Hepatocyte (in vitro differentiated cells): ENCODE measurements around the gene PRODH. TPM values are rescaled to one million over a fixed set of nuclear protein-coding genes. Genes with fewer than 3 reads are reported as not detected.
"Not testable (repeated sequence)": the region's sequence is repeated elsewhere in the genome, so short reads cannot be mapped to it uniquely, and the experiment has no call there.

Experiments
- DNase-seq: peaks from one replicate; pipeline ENCODE4 v3.0.0-alpha.2; 2016; ENCODE audit warnings: low spot score
- H2AFZ ChIP-seq: fragments of 200-600 bp; sonication (generic); 2 replicates; pipeline ENCODE4 v1.6.0; 2016; ENCODE audit warnings: antibody characterized with exemption, mild to moderate bottlenecking
- H3K27ac ChIP-seq: fragments of 200-600 bp; sonication (generic); 2 replicates; pipeline ENCODE4 v1.5.1; 2016; ENCODE audit warnings: mild to moderate bottlenecking
- H3K27me3 ChIP-seq: fragments of 200-600 bp; sonication (generic); 2 replicates; pipeline ENCODE4 v1.6.1; 2016
- H3K36me3 ChIP-seq: fragments of 200-600 bp; sonication (generic); replicated peaks from 2 replicates; pipeline ENCODE4 v1.5.1; 2016; ENCODE audit warnings: low read depth; ENCODE audit not compliant: insufficient read depth
- H3K4me1 ChIP-seq: fragments of 200-600 bp; sonication (generic); 2 replicates; pipeline ENCODE4 v1.5.1; 2016; ENCODE audit warnings: mild to moderate bottlenecking, moderate library complexity; ENCODE audit not compliant: insufficient read depth
- H3K4me2 ChIP-seq: fragments of 200-600 bp; sonication (generic); 2 replicates; pipeline ENCODE4 v1.6.0; 2016
- H3K4me3 ChIP-seq: fragments of 200-600 bp; sonication (generic); 2 replicates; pipeline ENCODE4 v1.5.1; 2016; ENCODE audit warnings: mild to moderate bottlenecking
- H3K79me2 ChIP-seq: fragments of 200-600 bp; sonication (generic); 2 replicates; pipeline ENCODE4 v1.6.0; 2017; ENCODE audit warnings: mild to moderate bottlenecking
- H3K9me2 ChIP-seq: fragments of 200-600 bp; sonication (generic); replicated peaks from 2 replicates; pipeline ENCODE4 v1.6.0; 2017; ENCODE audit warnings: mild to moderate bottlenecking; ENCODE audit not compliant: insufficient read depth
- H3K9me3 ChIP-seq: fragments of 200-600 bp; sonication (generic); 2 replicates; pipeline ENCODE4 v1.5.1; 2016; ENCODE audit warnings: low read depth, mild to moderate bottlenecking
- H4K20me1 ChIP-seq: fragments of 200-600 bp; sonication (generic); 2 replicates; pipeline ENCODE4 v1.6.0; 2016; ENCODE audit warnings: mild to moderate bottlenecking; ENCODE audit not compliant: insufficient read depth, poor library complexity, severe bottlenecking
- EZH2 ChIP-seq: fragments of 200-600 bp; sonication (generic); IDR thresholded peaks from 2 replicates; pipeline ENCODE4 v1.6.1; 2016; ENCODE audit warnings: antibody characterized with exemption, mild to moderate bottlenecking, borderline replicate concordance
- EZH2phosphoT487 ChIP-seq: fragments of 200-600 bp; sonication (generic); IDR thresholded peaks from one replicate; pipeline ENCODE4 v1.6.1; 2018; ENCODE audit warnings: antibody characterized with exemption, mild to moderate bottlenecking, low read depth, moderate library complexity; ENCODE audit not compliant: unreplicated experiment, severe bottlenecking
- WGBS: methylation state at CpG from one replicate; pipeline ENCODE4 v1.1.6; 2016; ENCODE audit warnings: low lambda C conversion rate; ENCODE audit errors: missing lambda C conversion rate; 5-methylcytosine and 5-hydroxymethylcytosine counted together
- polyA plus RNA-seq: library from polyadenylated mRNA; unstranded; fragments of >200 nt; fragmentation: Nextera tagmentation; extraction: Ambion mirVana; gene quantifications from 2 replicates; pipeline ENCODE4 v1.2.1, GENCODE V29; 2016
- total RNA-seq: library from RNA; depleted of rRNA; stranded (reverse); fragments of >200 nt; gene quantifications from 2 replicates; pipeline ENCODE4 v1.2.3, GENCODE V29; 2014
- TF ChIP-seq, protein P1 (sequence below): fragments of 200-600 bp; sonication (generic); IDR thresholded peaks from 2 replicates; pipeline ENCODE4 v1.5.1; 2016; ENCODE audit warnings: antibody characterized with exemption, mild to moderate bottlenecking; ENCODE audit not compliant: poor library complexity

PRODH gene
- total and polyA plus RNA-seq, 2 experiments from 2014 or later, result 27.2 to 27.9 TPM

DNA sequence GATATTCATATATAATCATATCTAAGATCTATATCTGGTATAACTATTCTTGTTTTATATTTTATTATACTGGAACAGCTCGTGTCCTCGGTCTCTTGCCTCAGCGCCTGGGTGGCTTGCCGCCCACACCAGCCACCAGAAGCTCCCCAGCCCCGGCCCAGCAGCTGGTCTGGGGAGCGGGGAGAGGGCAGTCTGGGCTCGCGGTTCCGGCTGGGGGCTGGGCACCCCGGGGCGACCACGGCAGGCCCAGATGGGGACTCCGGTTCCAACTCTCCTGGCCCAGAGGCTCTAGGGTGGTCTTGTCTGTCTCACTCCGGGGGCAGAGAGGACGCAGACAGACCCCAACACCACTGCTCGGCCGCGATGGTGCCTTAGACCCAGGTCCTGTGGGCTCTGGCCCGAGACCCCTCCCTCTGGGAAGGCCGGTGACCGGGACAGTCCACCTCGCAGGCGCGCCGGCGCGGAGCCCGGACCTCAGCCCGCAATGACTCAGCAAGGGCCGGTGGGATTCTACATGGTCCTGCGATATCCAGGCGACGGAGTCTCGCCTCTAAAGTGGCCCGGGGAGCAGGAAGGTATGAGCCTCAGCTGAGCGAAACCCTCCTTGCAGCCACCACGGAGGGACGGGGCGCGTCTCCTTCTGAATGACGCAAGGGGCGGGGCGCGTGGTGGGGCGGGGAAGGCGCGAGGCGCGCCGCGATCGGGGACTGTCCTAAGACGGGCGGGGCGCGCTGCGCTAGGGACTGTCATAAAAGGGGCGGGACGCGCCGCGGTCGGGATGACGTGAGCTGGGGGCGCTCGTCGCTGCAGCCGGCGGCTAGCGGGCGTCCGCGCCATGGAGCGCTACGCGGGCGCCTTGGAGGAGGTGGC lies 30.3 kb downstream of the PRODH start, which contains the start of gene DGCR6:
Gene DGCR6, plus strand, starts transcription at position 781 of the 870 bp plus-strand sequence. Its CDS starts 55 bp downstream, at position 836.
- H3K27ac ChIP-seq, result no peak within 1 kb of the TSS
- TF ChIP-seq EZH2phosphoT487 (no peak), EZH2 (no peak)
- TF ChIP-seq, protein P1, sequence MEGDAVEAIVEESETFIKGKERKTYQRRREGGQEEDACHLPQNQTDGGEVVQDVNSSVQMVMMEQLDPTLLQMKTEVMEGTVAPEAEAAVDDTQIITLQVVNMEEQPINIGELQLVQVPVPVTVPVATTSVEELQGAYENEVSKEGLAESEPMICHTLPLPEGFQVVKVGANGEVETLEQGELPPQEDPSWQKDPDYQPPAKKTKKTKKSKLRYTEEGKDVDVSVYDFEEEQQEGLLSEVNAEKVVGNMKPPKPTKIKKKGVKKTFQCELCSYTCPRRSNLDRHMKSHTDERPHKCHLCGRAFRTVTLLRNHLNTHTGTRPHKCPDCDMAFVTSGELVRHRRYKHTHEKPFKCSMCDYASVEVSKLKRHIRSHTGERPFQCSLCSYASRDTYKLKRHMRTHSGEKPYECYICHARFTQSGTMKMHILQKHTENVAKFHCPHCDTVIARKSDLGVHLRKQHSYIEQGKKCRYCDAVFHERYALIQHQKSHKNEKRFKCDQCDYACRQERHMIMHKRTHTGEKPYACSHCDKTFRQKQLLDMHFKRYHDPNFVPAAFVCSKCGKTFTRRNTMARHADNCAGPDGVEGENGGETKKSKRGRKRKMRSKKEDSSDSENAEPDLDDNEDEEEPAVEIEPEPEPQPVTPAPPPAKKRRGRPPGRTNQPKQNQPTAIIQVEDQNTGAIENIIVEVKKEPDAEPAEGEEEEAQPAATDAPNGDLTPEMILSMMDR, result no peak
- no peaks in the 10 kb centered on the region for H3K36me3 ChIP-seq
- H3K4me3 ChIP-seq, result no peak within 1 kb of the TSS
- no peaks in the 10 kb centered on the region for H3K4me1 ChIP-seq
- H3K27me3 ChIP-seq, result no peaks in the 10 kb centered on the region
- no peaks in the 10 kb centered on the region for H3K9me3 ChIP-seq
- H3K9me2 ChIP-seq, result no peaks in the 10 kb centered on the region
- no peaks in the 10 kb centered on the region for H3K79me2 ChIP-seq
- peak within 1 kb of the TSS; percentile 53 for H3K4me2 ChIP-seq
- 28% methylated on average over 10 of the region's 77 CpGs for WGBS
- H2AFZ ChIP-seq, result no peak within 1 kb of the TSS
- DNase-seq, result no peak
- H4K20me1 ChIP-seq, result no peaks in the 10 kb centered on the region

DNA sequence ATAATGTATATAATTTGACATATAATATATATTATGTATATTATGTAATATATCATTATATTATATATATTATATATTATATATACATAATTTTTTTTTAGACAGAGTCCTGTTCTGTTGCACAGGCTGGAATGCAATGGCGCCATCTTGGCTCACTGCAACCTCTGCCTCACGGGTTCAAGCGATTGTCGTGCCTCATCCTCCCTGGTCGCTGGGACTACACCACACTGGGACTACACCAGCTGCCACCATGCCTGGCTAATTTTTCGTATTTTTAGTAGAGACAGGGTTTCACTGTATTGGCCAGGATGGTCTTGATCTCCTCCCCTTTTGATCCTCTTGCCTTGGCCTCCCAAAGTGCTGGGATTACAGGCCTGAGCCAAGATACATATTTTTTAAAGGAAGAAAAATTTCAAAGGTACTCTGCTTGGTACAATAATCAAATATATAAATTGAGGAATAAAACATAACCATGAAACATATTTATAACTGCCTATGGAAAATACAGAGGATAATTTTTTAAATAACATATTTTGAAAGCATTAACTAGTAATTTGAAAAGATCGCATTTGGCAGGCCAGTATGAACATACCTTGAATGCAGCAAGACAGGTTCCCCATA lies 39.9 kb downstream of the PRODH start:
- H3K9me2 ChIP-seq, H3K4me1 ChIP-seq, H3K9me3 ChIP-seq, H3K27ac ChIP-seq, DNase-seq, H3K4me3 ChIP-seq, H3K79me2 ChIP-seq, H3K4me2 ChIP-seq, H3K27me3 ChIP-seq, H4K20me1 ChIP-seq, H2AFZ ChIP-seq, H3K36me3 ChIP-seq: not testable (repeated sequence)
- WGBS, result 77% methylated on average over 5 of the region's 7 CpGs

DNA sequence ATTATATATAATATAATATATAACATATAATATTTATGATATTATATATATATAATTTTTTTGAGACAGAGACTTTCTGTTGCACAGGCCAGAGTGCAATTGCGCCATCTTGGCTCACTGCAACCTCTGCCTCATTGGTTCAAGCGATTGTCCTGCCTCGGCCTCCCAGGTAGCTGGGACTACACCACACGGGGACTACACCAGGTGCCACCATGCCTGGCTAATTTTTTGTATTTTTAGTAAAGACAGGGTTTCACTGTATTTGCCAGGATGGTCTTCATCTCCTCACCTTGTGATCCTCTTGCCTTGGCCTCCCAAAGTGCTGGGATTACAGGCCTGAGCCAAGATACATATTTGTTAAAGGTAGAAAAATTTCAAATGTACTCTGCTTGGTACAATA lies 42.3 kb downstream of the PRODH start:
- H3K4me1 ChIP-seq, H3K9me3 ChIP-seq, H3K36me3 ChIP-seq, H2AFZ ChIP-seq, H3K79me2 ChIP-seq, DNase-seq, H3K4me2 ChIP-seq, H3K9me2 ChIP-seq, H4K20me1 ChIP-seq, H3K4me3 ChIP-seq, H3K27me3 ChIP-seq, H3K27ac ChIP-seq: not testable (repeated sequence)
- no CpG with 5 or more reads among the region's 4 CpGs for WGBS

DNA sequence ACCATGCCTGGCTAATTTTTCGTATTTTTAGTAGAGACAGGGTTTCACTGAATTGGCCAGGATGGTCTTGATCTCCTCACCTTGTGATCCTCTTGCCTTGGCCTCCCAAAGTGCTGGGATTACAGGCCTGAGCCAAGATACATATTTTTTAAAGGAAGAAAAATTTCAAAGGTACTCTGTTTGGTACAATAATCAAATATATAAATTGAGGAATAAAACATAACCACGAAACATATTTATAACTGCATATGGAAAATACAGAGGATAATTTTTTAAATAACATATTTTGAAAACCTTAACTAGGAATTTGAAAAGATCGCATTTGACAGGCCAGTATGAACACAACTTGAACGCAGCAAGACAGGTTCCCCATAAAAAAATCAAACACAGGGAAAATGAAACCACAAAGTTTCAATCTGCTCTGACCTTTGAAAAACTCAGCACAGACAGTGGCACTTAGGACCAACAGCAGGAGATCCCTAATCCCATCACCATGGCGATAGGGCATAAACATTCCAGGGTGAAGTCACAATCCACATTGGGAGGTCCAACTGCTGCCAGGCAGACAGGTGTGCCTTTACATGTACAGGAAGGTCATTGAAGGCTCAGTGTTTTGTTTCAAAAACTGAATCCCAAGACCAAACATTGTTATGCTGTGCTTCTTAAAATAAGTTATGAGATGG lies 45.4 kb downstream of the PRODH start:
- not testable (repeated sequence) for H3K4me2 ChIP-seq, H3K79me2 ChIP-seq, H2AFZ ChIP-seq, H3K9me2 ChIP-seq, H3K4me1 ChIP-seq, H4K20me1 ChIP-seq, H3K36me3 ChIP-seq, H3K27me3 ChIP-seq, H3K27ac ChIP-seq, H3K4me3 ChIP-seq, H3K9me3 ChIP-seq, DNase-seq
- WGBS, result no CpG with 5 or more reads among the region's 5 CpGs
